DND-41 (cell line): ENCODE data around the gene BATF2.

Experiments
- EZH2 ChIP-seq: IDR thresholded peaks from 3 replicates; pipeline ENCODE4 v1.6.1; 2012; ENCODE audit warnings: borderline replicate concordance, low read depth, mild to moderate bottlenecking, moderate library complexity, low read length, inconsistent platforms; ENCODE audit not compliant: severe bottlenecking
- TF ChIP-seq, protein P1 (sequence below): IDR thresholded peaks from 2 replicates; pipeline ENCODE4 v1.5.1; 2012; ENCODE audit warnings: borderline replicate concordance, low read length, moderate library complexity, mild to moderate bottlenecking; ENCODE audit not compliant: poor library complexity, severe bottlenecking; ENCODE audit errors: extremely low read depth

DNA sequence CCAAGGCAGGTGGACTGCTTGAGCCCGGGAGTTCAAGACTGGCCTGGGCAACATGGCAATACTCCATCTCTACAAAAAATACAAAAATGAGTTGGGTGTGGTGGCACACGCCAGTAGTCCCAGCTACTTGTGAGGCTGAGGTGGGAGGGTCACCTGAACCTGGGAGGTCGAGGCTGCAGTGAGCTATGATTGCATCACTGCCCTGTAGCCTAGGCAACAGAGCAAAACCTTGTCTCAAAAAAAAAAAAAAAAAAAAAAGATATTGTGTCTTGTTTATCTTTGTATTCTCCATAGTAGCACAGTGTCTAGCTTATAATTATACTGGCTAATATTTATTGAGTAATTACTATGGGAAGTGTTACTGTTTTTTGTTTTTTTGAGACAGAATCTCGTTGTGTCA is 45.2 kb downstream of the BATF2 start:
- TF ChIP-seq, protein P1, sequence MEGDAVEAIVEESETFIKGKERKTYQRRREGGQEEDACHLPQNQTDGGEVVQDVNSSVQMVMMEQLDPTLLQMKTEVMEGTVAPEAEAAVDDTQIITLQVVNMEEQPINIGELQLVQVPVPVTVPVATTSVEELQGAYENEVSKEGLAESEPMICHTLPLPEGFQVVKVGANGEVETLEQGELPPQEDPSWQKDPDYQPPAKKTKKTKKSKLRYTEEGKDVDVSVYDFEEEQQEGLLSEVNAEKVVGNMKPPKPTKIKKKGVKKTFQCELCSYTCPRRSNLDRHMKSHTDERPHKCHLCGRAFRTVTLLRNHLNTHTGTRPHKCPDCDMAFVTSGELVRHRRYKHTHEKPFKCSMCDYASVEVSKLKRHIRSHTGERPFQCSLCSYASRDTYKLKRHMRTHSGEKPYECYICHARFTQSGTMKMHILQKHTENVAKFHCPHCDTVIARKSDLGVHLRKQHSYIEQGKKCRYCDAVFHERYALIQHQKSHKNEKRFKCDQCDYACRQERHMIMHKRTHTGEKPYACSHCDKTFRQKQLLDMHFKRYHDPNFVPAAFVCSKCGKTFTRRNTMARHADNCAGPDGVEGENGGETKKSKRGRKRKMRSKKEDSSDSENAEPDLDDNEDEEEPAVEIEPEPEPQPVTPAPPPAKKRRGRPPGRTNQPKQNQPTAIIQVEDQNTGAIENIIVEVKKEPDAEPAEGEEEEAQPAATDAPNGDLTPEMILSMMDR: no peak
- no peak for TF ChIP-seq EZH2
